ENCODE measurements around the gene ARHGAP31.

Gene ARHGAP31

DNA sequence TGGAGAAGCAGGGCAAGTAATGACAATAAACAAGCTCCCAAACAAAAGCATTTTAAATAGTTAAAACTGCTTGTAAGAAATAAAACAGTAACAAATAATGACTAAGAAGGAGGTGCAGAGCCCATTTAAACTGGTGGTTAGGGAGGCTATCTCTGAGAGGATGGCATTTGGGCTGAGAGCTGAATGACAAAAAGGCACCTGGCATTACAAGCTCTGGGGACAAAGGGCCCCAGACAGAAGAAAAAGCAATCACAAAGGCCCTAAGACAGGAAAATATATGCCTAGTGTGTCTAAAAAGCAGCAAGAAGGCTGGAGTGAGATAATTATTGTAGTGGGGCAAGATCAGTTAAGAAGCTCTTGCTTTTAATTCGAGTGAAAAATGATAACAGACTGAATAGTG, 159.6 kb downstream of the ARHGAP31 start:
- DNase-seq = no peak

DNA sequence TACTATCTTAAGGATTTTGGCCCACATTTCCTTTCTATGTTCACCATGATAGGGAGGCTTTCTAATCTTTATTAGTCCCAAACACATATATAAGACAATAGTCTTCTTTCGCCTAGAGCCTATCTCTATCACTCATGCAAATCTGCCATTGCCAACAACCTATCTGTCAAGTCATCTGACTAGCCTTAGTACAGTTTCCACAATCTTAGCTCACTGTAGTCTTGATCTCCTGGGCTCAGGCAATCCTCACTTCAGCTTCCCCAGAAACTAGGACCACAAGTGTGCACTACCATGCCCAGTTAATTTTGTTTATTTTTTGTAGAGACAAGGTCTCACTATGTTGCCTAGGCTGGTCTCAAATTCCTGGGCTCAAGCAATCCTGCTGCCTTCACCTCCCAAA, 162.3 kb downstream of the ARHGAP31 start:
- DNase-seq = no peak

- DNase-seq = no peak
Observed at GRCh38 chr3:119457246-119457645, 163.1 kb downstream of the ARHGAP31 start.

DNA sequence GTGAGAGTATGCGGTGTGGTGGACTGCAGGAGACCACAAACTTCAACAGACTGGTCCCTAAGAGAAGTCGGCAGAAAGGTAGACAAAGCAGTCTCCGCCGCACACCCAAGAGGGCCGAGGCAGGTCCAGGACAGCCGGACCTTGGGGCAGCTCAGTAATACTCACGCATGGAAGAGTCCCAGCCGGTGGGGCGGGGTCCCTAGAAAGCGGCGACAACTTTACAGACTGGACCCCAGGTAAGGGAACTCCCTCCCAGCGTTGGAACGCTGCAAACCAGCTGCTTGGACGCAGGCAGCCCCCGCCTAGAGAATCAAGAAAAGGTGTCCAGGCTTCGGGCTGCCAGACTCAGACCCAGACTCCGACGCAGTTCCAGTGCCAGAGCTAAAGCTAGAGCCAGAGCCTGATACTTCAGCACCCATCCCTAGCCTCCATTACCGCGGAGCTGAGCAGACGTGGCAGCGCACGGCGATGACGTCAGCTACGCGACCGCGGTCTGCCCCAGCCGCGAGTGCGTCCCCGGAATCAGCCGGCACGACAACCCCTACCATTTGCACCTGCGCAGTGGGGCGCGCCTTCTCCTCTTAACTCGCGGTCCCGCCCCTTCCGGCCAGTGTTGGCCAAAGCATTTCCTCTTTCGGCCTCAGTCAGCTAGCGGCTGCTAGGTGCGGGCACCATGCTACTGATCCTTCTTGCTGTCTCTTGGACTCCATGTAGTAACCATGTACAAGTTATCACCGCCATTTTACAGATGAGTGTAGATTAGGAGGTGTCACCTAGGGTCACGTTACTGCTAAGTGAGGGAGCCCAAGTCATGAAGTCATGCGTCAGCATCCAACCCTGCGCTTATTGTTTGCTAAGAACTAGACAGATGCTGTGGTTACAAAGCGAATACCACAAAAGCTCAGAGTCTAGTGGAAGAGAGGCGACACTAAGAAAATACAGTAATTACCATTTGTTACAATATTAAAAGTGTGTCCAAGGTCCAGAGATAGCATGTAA, 169.3 kb downstream of the ARHGAP31 start, which contains the start of gene TMEM39A:
Gene TMEM39A (minus strand): TSS at position 445 of the 999 bp plus-strand sequence. CDS start 1,541 bp downstream, outside the sequence.
- DNase-seq = peak; percentile 99

DNA sequence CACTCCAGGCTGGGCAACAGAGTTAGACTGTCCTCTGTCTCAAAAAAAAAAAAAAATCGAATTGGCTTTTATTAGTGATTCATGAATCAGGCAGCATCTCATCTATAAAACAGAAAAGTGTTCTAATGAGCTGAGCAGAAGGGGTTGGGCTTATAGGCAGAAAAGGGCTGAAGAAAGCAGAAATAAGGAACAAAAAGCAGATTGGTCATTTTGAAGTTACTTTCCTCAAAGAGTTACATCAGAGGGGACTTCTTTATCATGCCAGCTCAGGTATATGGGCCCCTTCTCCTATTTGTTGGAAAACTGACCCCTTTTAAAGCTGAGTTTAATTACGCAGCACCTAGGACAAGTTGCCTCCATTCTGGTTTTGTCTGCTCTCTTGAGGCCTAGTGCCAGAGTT, 173.9 kb downstream of the ARHGAP31 start:
- no peak for DNase-seq

GRCh38 chr3:119469418-119470189, 175.4 kb downstream of the ARHGAP31 start:
- DNase-seq = peak in 1 of 2 experiments; percentile 44
